Breast epithelium (tissue), 3 donors: ENCODE results near the gene NUP210.

Experiments
- POLR2A ChIP-seq: fragments of 450-650 bp; IDR thresholded peaks from one replicate; pipeline ENCODE4 v1.6.1; 2016; ENCODE audit warnings: antibody characterized with exemption, mild to moderate bottlenecking, moderate library complexity
- TF ChIP-seq, protein P1 (sequence below), 3 donors: fragments of 450-650 bp; IDR thresholded peaks; one replicate each; pipeline ENCODE4 v1.5.1; 2016 to 2017; ENCODE audit warnings: antibody characterized with exemption in 3 of 3, mild to moderate bottlenecking in 3 of 3, moderate library complexity in 3 of 3

DNA sequence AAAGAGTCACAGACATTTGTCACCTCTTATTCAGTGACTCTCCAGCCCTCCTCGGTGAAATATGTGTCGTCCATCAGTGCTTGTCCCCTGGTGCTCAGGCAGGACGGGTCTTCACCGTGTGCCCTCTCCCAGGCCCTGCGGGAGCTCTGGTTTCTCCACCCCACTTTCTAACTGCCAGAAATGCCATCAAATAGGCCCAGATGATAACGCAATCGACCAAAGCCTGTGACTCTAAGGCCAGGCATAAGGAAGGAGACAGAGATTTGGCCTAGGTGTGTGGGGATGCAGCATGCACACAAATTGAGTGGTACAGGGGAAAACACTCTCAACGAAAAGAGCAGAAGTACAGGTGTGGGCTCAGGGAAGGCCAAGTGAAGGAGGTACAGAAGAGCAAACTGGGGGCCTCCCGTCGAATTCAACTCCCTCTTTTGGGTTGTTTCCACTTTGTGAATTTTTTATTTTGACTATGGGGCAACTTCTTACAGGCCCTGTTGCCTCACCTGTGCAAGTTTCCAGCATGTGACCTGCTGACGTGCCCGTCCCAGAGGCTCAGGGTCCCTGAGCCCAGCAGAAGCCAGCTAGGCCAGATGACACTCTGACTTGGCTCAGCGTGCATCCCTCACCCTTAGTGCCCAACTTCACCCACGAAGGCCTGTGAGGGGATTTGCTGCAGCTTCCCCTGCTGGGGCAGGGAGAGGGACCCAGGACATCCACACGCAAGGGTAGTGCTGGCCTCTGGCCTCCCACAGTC lies 4.7 kb downstream of the NUP210 start:
- TF ChIP-seq, protein P1, sequence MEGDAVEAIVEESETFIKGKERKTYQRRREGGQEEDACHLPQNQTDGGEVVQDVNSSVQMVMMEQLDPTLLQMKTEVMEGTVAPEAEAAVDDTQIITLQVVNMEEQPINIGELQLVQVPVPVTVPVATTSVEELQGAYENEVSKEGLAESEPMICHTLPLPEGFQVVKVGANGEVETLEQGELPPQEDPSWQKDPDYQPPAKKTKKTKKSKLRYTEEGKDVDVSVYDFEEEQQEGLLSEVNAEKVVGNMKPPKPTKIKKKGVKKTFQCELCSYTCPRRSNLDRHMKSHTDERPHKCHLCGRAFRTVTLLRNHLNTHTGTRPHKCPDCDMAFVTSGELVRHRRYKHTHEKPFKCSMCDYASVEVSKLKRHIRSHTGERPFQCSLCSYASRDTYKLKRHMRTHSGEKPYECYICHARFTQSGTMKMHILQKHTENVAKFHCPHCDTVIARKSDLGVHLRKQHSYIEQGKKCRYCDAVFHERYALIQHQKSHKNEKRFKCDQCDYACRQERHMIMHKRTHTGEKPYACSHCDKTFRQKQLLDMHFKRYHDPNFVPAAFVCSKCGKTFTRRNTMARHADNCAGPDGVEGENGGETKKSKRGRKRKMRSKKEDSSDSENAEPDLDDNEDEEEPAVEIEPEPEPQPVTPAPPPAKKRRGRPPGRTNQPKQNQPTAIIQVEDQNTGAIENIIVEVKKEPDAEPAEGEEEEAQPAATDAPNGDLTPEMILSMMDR (IDR thresholded peaks at IDR 0.05): no peak
- TF ChIP-seq POLR2A: no peak
